GM06990 (cell line): ENCODE data around the gene TCP11L1.
"Not testable (repeated sequence)": the region's sequence is repeated elsewhere in the genome, so short reads cannot be mapped to it uniquely, and the experiment has no call there.

Source experiments
- DNase-seq: peaks from one replicate; pipeline ENCODE4 v3.0.0-alpha.2; 2011; ENCODE audit not compliant: insufficient read length; ENCODE audit errors: extremely low read depth
- H3K27me3 ChIP-seq: replicated peaks from 2 replicates; pipeline ENCODE4 v1.6.0; 2011; ENCODE audit warnings: low read length; ENCODE audit not compliant: control insufficient read depth, insufficient read depth
- H3K36me3 ChIP-seq: 2 replicates; pipeline ENCODE4 v1.5.1; 2011; ENCODE audit warnings: low read length; ENCODE audit not compliant: control insufficient read depth, insufficient read depth
- H3K4me3 ChIP-seq: replicated peaks from 2 replicates; pipeline ENCODE4 v1.5.1; 2011; ENCODE audit warnings: low read depth, mild to moderate bottlenecking, control low read depth, low read length
- TF ChIP-seq, protein P1 (sequence below): IDR thresholded peaks from 2 replicates; pipeline ENCODE4 v1.5.1; 2011; ENCODE audit warnings: low read length, control low read depth, mild to moderate bottlenecking, inconsistent platforms; ENCODE audit not compliant: insufficient read depth, poor library complexity, severe bottlenecking

TCP11L1 gene

DNA sequence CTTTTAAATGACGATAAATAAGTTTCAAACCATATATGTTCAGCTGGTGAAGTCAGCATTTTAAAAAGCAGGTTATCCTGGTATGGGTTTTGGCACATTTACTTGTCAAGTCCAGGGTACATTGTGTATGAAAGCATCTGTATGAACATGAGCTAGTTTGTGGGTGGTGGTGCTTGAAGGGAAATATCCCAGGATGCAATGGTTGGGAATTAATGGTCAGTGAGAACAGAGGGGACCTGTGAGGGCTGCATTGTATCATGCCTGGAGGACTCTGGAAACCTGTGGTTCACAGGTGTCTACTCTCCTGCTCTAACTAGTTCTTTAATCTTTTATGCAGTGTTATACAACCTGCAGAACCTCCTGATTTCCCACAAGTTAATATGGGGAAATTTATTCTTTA, 17.9 kb upstream of the TCP11L1 start:
- DNase-seq = no peak
- no peaks in the 10 kb centered on the region for H3K36me3 ChIP-seq
- TF ChIP-seq, protein P1, sequence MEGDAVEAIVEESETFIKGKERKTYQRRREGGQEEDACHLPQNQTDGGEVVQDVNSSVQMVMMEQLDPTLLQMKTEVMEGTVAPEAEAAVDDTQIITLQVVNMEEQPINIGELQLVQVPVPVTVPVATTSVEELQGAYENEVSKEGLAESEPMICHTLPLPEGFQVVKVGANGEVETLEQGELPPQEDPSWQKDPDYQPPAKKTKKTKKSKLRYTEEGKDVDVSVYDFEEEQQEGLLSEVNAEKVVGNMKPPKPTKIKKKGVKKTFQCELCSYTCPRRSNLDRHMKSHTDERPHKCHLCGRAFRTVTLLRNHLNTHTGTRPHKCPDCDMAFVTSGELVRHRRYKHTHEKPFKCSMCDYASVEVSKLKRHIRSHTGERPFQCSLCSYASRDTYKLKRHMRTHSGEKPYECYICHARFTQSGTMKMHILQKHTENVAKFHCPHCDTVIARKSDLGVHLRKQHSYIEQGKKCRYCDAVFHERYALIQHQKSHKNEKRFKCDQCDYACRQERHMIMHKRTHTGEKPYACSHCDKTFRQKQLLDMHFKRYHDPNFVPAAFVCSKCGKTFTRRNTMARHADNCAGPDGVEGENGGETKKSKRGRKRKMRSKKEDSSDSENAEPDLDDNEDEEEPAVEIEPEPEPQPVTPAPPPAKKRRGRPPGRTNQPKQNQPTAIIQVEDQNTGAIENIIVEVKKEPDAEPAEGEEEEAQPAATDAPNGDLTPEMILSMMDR = no peak
- H3K27me3 ChIP-seq = no peaks in the 10 kb centered on the region
- H3K4me3 ChIP-seq = no peak overlapping the region

DNA sequence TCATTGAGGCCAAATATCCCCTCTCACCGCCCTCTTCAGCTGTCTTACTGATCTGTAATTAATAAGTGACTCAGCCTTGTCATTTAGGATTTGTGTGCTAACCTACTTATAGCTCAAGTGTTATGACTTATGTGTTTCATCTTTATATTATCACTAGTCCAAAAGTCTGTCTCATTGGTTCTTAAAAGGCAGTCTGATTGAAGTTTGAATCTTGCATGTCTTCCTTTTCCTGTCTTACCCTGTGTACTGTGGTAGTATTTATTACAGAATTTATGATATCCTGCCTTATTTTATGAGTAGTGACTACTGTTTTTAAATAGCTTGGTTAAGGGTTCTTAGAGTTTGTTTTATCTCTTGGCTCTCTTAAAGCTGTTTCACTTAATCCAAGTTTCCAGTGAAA, 17.4 kb upstream of the TCP11L1 start:
- Histone ChIP-seq H3K27me3 (no peaks in the 10 kb centered on the region), H3K4me3 (no peak overlapping the region), H3K36me3 (no peaks in the 10 kb centered on the region)
- TF ChIP-seq, protein P1 = no peak
- DNase-seq = no peak

DNA sequence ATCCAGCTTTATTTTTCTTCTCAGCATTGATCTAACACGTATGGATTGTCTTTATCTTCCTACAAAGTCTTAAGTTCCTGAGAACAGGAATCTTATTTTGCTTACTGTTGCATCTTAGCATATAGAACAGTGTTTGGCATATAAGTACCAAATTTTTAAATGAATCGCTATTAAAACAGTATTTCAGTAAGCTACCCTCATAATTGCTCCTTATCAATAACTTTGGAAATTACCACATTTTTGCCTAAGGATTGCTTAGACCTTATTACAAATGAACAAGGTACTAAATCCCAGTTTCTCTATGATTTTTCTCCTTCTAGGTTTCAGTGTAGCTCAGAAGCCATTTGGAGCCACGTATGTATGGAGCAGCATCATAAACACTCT, 14.0 kb upstream of the TCP11L1 start:
- H3K36me3 ChIP-seq = no peaks in the 10 kb centered on the region
- H3K27me3 ChIP-seq = no peaks in the 10 kb centered on the region
- H3K4me3 ChIP-seq = no peak overlapping the region
- DNase-seq = no peak
- TF ChIP-seq, protein P1 = no peak

DNA sequence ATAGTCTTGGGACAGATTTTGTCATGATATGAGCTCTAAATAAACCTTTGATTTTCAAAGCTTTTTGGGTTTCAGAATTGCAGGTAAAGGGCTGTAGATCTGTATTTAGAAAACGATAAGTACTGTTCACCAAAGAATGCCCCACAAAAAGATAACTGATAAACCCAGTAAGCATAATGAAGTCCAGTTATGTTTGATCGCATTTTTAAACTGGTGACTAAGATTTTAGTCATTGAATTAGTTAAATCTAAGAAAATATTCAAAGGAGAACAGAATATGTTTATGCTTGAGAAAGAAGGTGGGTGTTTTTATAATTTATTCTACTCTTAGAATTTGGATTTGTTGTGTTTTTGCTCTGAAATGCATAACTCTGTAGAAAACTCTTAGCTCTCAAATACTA, 12.1 kb upstream of the TCP11L1 start:
- Histone ChIP-seq H3K36me3 (no peaks in the 10 kb centered on the region), H3K27me3 (no peaks in the 10 kb centered on the region), H3K4me3 (no peak overlapping the region)
- TF ChIP-seq, protein P1 = no peak
- DNase-seq = no peak

DNA sequence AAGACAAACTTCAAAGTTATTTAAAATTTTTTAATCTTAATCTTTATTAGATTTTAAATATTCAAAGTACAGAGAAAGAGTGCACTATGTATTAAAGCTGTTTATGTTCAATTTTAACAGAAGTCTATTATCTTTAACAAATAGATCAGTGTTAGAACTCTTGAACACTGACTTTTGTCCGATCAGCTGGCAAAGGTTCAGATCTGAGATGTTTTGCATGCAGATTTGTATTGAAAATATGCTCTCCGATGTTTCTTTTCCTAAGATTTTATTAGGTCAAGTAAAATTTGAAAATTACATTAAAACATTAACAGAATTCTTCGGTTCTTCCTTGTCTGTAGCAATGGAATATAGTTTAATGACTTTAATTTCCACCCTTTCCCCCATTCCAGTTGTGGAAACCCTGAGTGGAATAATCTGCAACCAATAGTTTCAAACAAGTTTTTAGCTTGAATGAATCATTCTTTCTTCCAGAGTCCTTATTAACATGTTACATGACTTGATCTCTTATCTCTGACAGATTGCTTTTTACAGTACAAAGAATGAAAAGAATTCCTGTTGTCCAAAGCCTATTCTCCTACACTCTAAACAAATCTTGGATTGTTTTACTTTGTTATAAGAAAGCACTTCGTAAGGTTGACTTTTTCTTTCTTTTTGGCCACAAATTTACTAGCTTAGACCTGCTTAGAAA, 11.4 kb upstream of the TCP11L1 start:
- TF ChIP-seq, protein P1 = no peak
- H3K27me3 ChIP-seq = no peaks in the 10 kb centered on the region
- no peaks in the 10 kb centered on the region for H3K36me3 ChIP-seq
- DNase-seq = no peak
- no peak overlapping the region for H3K4me3 ChIP-seq

DNA sequence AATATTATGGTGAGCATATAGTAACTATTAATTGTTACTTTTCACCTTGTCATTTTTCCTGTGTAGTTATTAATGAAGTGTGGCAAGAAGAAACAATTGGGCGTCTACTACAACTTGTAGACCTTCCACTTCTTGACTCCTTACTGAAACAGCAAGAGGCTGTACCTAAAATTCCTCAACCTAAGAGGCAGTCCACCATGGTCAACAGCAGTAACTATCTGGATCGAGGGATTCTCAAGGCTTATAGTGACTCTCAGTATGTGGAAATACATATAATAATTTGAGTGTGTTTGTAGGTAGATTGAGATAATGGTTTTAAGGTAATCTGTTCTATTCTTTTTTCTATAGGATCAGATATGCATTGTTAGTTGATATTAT, 10.8 kb upstream of the TCP11L1 start:
- no peak for DNase-seq
- H3K27me3 ChIP-seq = no peaks in the 10 kb centered on the region
- H3K4me3 ChIP-seq = no peak overlapping the region
- TF ChIP-seq, protein P1 = no peak
- H3K36me3 ChIP-seq = no peaks in the 10 kb centered on the region

DNA sequence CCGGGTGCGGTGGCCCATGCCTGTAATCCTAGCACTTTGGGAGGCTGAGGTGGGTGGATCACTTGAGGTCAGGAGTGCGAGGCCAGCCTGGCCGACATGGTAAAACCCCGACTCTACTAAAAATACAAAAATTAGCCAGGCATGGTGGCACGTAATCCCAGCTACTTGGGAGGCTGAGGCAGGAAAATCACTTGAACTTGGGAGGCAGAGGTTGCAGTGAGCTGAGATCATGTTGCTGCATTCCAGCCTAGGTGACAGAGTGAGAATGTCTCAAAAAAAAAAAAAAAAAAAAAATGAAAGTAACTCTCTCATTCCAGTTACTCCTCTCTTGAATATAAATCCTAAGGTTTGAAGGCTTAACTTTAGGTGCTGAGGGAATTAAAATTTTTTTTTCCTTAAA, 10.2 kb upstream of the TCP11L1 start:
- DNase-seq, H3K27me3 ChIP-seq, H3K4me3 ChIP-seq, H3K36me3 ChIP-seq: not testable (repeated sequence)
